GM23338 (cell line): ENCODE results near the gene RAB22A. TPM values are rescaled to one million over a fixed set of nuclear protein-coding genes. Genes with fewer than 3 reads are reported as not detected.

ENCODE experiments used
- ATAC-seq: fragments of 200-7000 bp; cut with Tn5 transposase; 3 replicates; pipeline ENCODE4 v1.9.1; 2020
- DNase-seq: peaks from one replicate; pipeline ENCODE4 v3.0.0-alpha.2; 2015; ENCODE audit warnings: low spot score
- H2AFZ ChIP-seq: fragments of 200-600 bp; sonication (generic); 2 replicates; pipeline ENCODE4 v1.8.0; 2016; ENCODE audit warnings: antibody characterized with exemption, mild to moderate bottlenecking, moderate library complexity
- H3F3A ChIP-seq: fragments of 200-600 bp; sonication (generic); replicated peaks from 2 replicates; pipeline ENCODE4 v1.8.0; 2017; ENCODE audit warnings: antibody characterized with exemption, mixed run types, low read depth
- H3K27ac ChIP-seq: fragments of 200-600 bp; sonication (generic); 2 replicates; pipeline ENCODE4 v1.6.1; 2016; ENCODE audit warnings: low read depth
- H3K27me3 ChIP-seq: fragments of 200-600 bp; sonication (generic); 2 replicates; pipeline ENCODE4 v1.8.0; 2016; ENCODE audit warnings: mild to moderate bottlenecking, mixed run types, moderate library complexity; ENCODE audit not compliant: insufficient read depth
- H3K36me3 ChIP-seq: fragments of 200-600 bp; sonication (generic); 2 replicates; pipeline ENCODE4 v1.8.0; 2016; ENCODE audit warnings: mild to moderate bottlenecking; ENCODE audit not compliant: insufficient read depth
- H3K4me1 ChIP-seq: fragments of 200-600 bp; sonication (generic); 2 replicates; pipeline ENCODE4 v1.8.0; 2016; ENCODE audit warnings: mild to moderate bottlenecking, moderate library complexity; ENCODE audit not compliant: insufficient read depth
- H3K4me2 ChIP-seq: fragments of 200-600 bp; sonication (generic); 2 replicates; pipeline ENCODE4 v1.7.1; 2017; ENCODE audit warnings: mixed run types
- H3K4me3 ChIP-seq: fragments of 200-600 bp; sonication (generic); 2 replicates; pipeline ENCODE4 v1.6.1; 2016; ENCODE audit warnings: mixed run types
- H3K79me2 ChIP-seq: fragments of 200-600 bp; sonication (generic); replicated peaks from 2 replicates; pipeline ENCODE4 v1.8.0; 2017; ENCODE audit warnings: mild to moderate bottlenecking; ENCODE audit not compliant: insufficient read depth
- H3K9me2 ChIP-seq: fragments of 200-600 bp; sonication (generic); 2 replicates; pipeline ENCODE4 v1.8.0; 2017; ENCODE audit not compliant: insufficient read depth
- H4K20me1 ChIP-seq: fragments of 200-600 bp; sonication (generic); replicated peaks from 2 replicates; pipeline ENCODE4 v1.8.0; 2017; ENCODE audit warnings: mild to moderate bottlenecking; ENCODE audit not compliant: insufficient read depth
- H3K27ac Mint-ChIP-seq: 2 replicates; pipeline ENCODE4 v1.8.0; 2020; ENCODE audit warnings: inconsistent platforms, mild to moderate bottlenecking, moderate library complexity, mixed read lengths
- H3K27me3 Mint-ChIP-seq: 3 replicates; pipeline ENCODE4 v1.8.0; 2022; ENCODE audit warnings: low read depth, mild to moderate bottlenecking, moderate library complexity, mixed read lengths, inconsistent platforms; ENCODE audit not compliant: insufficient read depth, poor library complexity
- H3K36me3 Mint-ChIP-seq: 3 replicates; pipeline ENCODE4 v1.8.0; 2021; ENCODE audit warnings: low read depth, mild to moderate bottlenecking, inconsistent platforms, moderate library complexity, mixed read lengths
- H3K4me1 Mint-ChIP-seq: 3 replicates; pipeline ENCODE4 v1.8.0; 2020; ENCODE audit warnings: mild to moderate bottlenecking, inconsistent platforms, mixed read lengths
- H3K4me3 Mint-ChIP-seq: 3 replicates; pipeline ENCODE4 v1.8.0; 2021; ENCODE audit warnings: moderate library complexity, mild to moderate bottlenecking, inconsistent platforms, mixed read lengths
- H3K9me3 Mint-ChIP-seq: 3 replicates; pipeline ENCODE4 v1.8.0; 2020; ENCODE audit warnings: moderate library complexity, mild to moderate bottlenecking, inconsistent platforms, mixed read lengths
- CREB1 ChIP-seq: fragments of 250-450 bp; sonication (Bioruptor Pico); IDR thresholded peaks from 2 replicates; pipeline ENCODE4 v1.5.0; 2020; ENCODE audit warnings: low read depth, mild to moderate bottlenecking, moderate library complexity
- CTCF ChIP-seq, 2 experiments: fragments of 200-600 bp in 1 of 2; sonication (generic) in 1 of 2; conservative IDR thresholded peaks; 2 replicates each; pipeline versions ENCODE4 v1.5.1 to v1.6.1; 2016 to 2017; ENCODE audit warnings: antibody characterized with exemption in 2 of 2, low read depth in 2 of 2, mild to moderate bottlenecking in 2 of 2, moderate library complexity in 1 of 2
- ETS1 ChIP-seq: IDR thresholded peaks from 2 replicates; pipeline ENCODE4 v1.6.1; 2016; ENCODE audit warnings: antibody characterized with exemption
- EZH2 ChIP-seq: fragments of 200-600 bp; sonication (generic); IDR thresholded peaks from one replicate; pipeline ENCODE4 v1.8.0; 2017; ENCODE audit warnings: antibody characterized with exemption, mild to moderate bottlenecking, low read depth; ENCODE audit not compliant: unreplicated experiment
- EZH2phosphoT487 ChIP-seq: fragments of 200-600 bp; sonication (generic); IDR thresholded peaks from one replicate; pipeline ENCODE4 v1.8.1; 2018; ENCODE audit warnings: antibody characterized with exemption; ENCODE audit not compliant: unreplicated experiment
- JUNB ChIP-seq: IDR thresholded peaks from one replicate; pipeline ENCODE4 v1.6.1; 2016; ENCODE audit warnings: antibody characterized with exemption; ENCODE audit not compliant: unreplicated experiment
- NANOG ChIP-seq: IDR thresholded peaks from 2 replicates; pipeline ENCODE4 v1.6.1; 2016; ENCODE audit warnings: antibody characterized with exemption, borderline replicate concordance
- POLR2AphosphoS5 ChIP-seq: IDR thresholded peaks from 2 replicates; pipeline ENCODE4 v1.6.1; 2016; ENCODE audit warnings: antibody characterized with exemption, low read depth
- REST ChIP-seq: IDR thresholded peaks from one replicate; pipeline ENCODE4 v1.6.1; 2018; ENCODE audit warnings: antibody characterized with exemption; ENCODE audit not compliant: unreplicated experiment
- STAT1 ChIP-seq: IDR thresholded peaks from one replicate; pipeline ENCODE4 v1.6.1; 2016; ENCODE audit warnings: antibody characterized with exemption; ENCODE audit not compliant: unreplicated experiment
- ZNF114 ChIP-seq: fragments of 250-450 bp; sonication (Bioruptor Pico); IDR thresholded peaks from 2 replicates; pipeline ENCODE4 v1.5.0; 2020; ENCODE audit warnings: mild to moderate bottlenecking, moderate library complexity
- ZNF331 ChIP-seq: fragments of 250-450 bp; sonication (Bioruptor Pico); IDR thresholded peaks from 2 replicates; pipeline ENCODE4 v1.5.0; 2020; ENCODE audit warnings: low read depth, mild to moderate bottlenecking, moderate library complexity
- polyA plus RNA-seq: library from polyadenylated mRNA; unstranded; fragments of >200 nt; fragmentation: Nextera tagmentation; extraction: Ambion mirVana; gene quantifications from 2 replicates; pipeline ENCODE4 v1.2.1, GENCODE V29; 2016
- total RNA-seq: library from RNA; depleted of rRNA; stranded (reverse); fragments of >200 nt; shearing (Covaris generic); gene quantifications from 2 replicates; pipeline ENCODE4 v1.2.3, GENCODE V29; 2014

RAB22A gene
- total and polyA plus RNA-seq, 2 experiments from 2014 or later: 3.3 to 6.8 TPM

GRCh38 chr20:58328836-58329235 lies 19.3 kb downstream of the RAB22A start:
- Mint-ChIP-seq H3K4me1 (peaks cover 15% of the 10 kb centered on the region), H3K36me3 (no peaks in the 10 kb centered on the region), H3K27me3 (no peaks in the 10 kb centered on the region), H3K27ac (peak overlapping the region; percentile 34; the same call in 1 of the 2 replicates), H3K4me3 (no peak overlapping the region), H3K9me3 (no peaks in the 10 kb centered on the region)
- Histone ChIP-seq H3K9me2 (no peaks in the 10 kb centered on the region), H3K27ac (peak overlapping the region; percentile 84), H2AFZ (no peak overlapping the region), H3K4me2 (no peak overlapping the region), H4K20me1 (peaks cover 4% of the 10 kb centered on the region; the same call in 1 of the 2 replicates), H3K79me2 (peaks cover 70% of the 10 kb centered on the region), H3K4me3 (no peak overlapping the region), H3K4me1 (peaks cover 7% of the 10 kb centered on the region; the same call in 1 of the 2 replicates), H3F3A (0 out of 2 replicates have a peak, but pooled peaks cover 3% of the 10 kb centered on the region), H3K36me3 (no peaks in the 10 kb centered on the region), H3K27me3 (no peaks in the 10 kb centered on the region)
- peak; percentile 72 for DNase-seq
- TF ChIP-seq STAT1 (no peak), EZH2 (no peak), ZNF331 (no peak), CREB1 (CRISPR knock-in tag) (no peak), NANOG (no peak), ZNF114 (CRISPR knock-in tag) (no peak), POLR2AphosphoS5 (no peak), ETS1 (no peak)
- ATAC-seq: peak; percentile 68

- ATAC-seq (no peak), DNase-seq (no peak)
- Histone ChIP-seq H3K36me3 (no peaks in the 10 kb centered on the region), H3K4me2 (no peak overlapping the region), H3K27me3 (no peaks in the 10 kb centered on the region), H2AFZ (no peak overlapping the region), H3F3A (0 out of 2 replicates have a peak, but pooled peaks cover 3% of the 10 kb centered on the region), H3K9me2 (no peaks in the 10 kb centered on the region), H3K4me3 (no peak overlapping the region), H3K27ac (no peak overlapping the region), H3K79me2 (peaks cover 63% of the 10 kb centered on the region), H3K4me1 (peaks cover 7% of the 10 kb centered on the region; the same call in 1 of the 2 replicates), H4K20me1 (peaks cover 4% of the 10 kb centered on the region; the same call in 1 of the 2 replicates)
- H3K4me1 Mint-ChIP-seq: peaks cover 15% of the 10 kb centered on the region
- H3K9me3 Mint-ChIP-seq: no peaks in the 10 kb centered on the region
- H3K36me3 Mint-ChIP-seq: no peaks in the 10 kb centered on the region
- H3K27me3 Mint-ChIP-seq: no peaks in the 10 kb centered on the region
- no peak overlapping the region for H3K4me3 Mint-ChIP-seq
- no peak overlapping the region for H3K27ac Mint-ChIP-seq
- TF ChIP-seq ZNF331: no peak
- TF ChIP-seq ZNF114 (CRISPR knock-in tag): no peak
- TF ChIP-seq ETS1: no peak
- TF ChIP-seq NANOG: no peak
- no peak for TF ChIP-seq REST
- no peak for TF ChIP-seq CTCF (conservative IDR thresholded peaks at IDR 0.05; ENCODE audit: low read depth in 2 of 2)
- TF ChIP-seq POLR2AphosphoS5: no peak
- TF ChIP-seq JUNB: no peak
- no peak for TF ChIP-seq EZH2phosphoT487
Measured at GRCh38 chr20:58329711-58330110, 20.2 kb downstream of the RAB22A start.
